GM20000 (cell line): ENCODE data around the gene PALMD.

Source experiments
- DNase-seq: peaks from one replicate; pipeline ENCODE4 v3.0.0; 2012; ENCODE audit warnings: low spot score
- CTCF ChIP-seq: IDR thresholded peaks from 2 replicates; pipeline ENCODE4 v1.5.1; 2012; ENCODE audit warnings: mild to moderate bottlenecking, control low read depth; ENCODE audit errors: extremely low read depth, missing control alignments

The PALMD gene

GRCh38 chr1:99635664-99636063, 10.2 kb upstream of the PALMD start:
- no peak for TF ChIP-seq CTCF

GRCh38 chr1:99636647-99637175, 9.2 kb upstream of the PALMD start:
- DNase-seq = no peak
- no peak for TF ChIP-seq CTCF

More at GRCh38 chr1:99635664-99636063, 10.2 kb upstream of the PALMD start:
- DNase-seq = no peak

- DNase-seq = no peak
- TF ChIP-seq CTCF = no peak
Observed at GRCh38 chr1:99638853-99639252, 7.1 kb upstream of the PALMD start.

GRCh38 chr1:99639408-99639807, 6.5 kb upstream of the PALMD start:
- no peak for TF ChIP-seq CTCF
- DNase-seq = no peak

GRCh38 chr1:99639945-99640344, 6.0 kb upstream of the PALMD start:
- DNase-seq = no peak
- TF ChIP-seq CTCF = no peak

- DNase-seq = no peak
- TF ChIP-seq CTCF = no peak
Observed at GRCh38 chr1:99640672-99641071, 5.2 kb upstream of the PALMD start.

- no peak for DNase-seq
- no peak for TF ChIP-seq CTCF
Observed at GRCh38 chr1:99641558-99641957, 4.4 kb upstream of the PALMD start.
